Endodermal cell (in vitro differentiated cells): ENCODE measurements around the gene SLC2A6. TPM values are rescaled to one million over a fixed set of nuclear protein-coding genes. Genes with fewer than 3 reads are reported as not detected.

Experiments used
- DNase-seq: peaks from one replicate; pipeline ENCODE4 v3.0.0-alpha.2; 2017
- H3K27ac ChIP-seq: 2 replicates; pipeline ENCODE4 v1.5.1; 2013; ENCODE audit warnings: mild to moderate bottlenecking, low read depth, low read length, moderate library complexity
- H3K27me3 ChIP-seq: 2 replicates; pipeline ENCODE4 v1.6.1; 2013; ENCODE audit warnings: mild to moderate bottlenecking, low read length, moderate library complexity; ENCODE audit not compliant: insufficient read depth, control insufficient read depth, poor library complexity, severe bottlenecking
- H3K36me3 ChIP-seq: 2 replicates; pipeline ENCODE4 v1.7.0; 2013; ENCODE audit warnings: mild to moderate bottlenecking, low read length, moderate library complexity; ENCODE audit not compliant: control insufficient read depth, insufficient read depth
- H3K4me1 ChIP-seq: one replicate; pipeline ENCODE4 v1.7.0; 2013; ENCODE audit warnings: low read length; ENCODE audit not compliant: control insufficient read depth, insufficient read depth
- H3K4me3 ChIP-seq: 2 replicates; pipeline ENCODE4 v1.5.1; 2013; ENCODE audit warnings: mild to moderate bottlenecking, low read length, moderate library complexity
- H3K9ac ChIP-seq: 2 replicates; pipeline ENCODE4 v1.6.1; 2013; ENCODE audit warnings: mild to moderate bottlenecking, low read length, moderate library complexity; ENCODE audit not compliant: poor library complexity, severe bottlenecking; ENCODE audit errors: extremely low read depth
- H3K9me3 ChIP-seq: 2 replicates; pipeline ENCODE4 v1.6.1; 2013; ENCODE audit warnings: mild to moderate bottlenecking, low read length, moderate library complexity; ENCODE audit not compliant: control insufficient read depth
- H3K27ac Mint-ChIP-seq: 2 replicates; pipeline ENCODE4 v1.8.0; 2020; ENCODE audit warnings: mixed read lengths
- H3K27me3 Mint-ChIP-seq: 2 replicates; pipeline ENCODE4 v1.8.0; 2021; ENCODE audit warnings: mild to moderate bottlenecking, mixed read lengths; ENCODE audit not compliant: insufficient read depth
- H3K36me3 Mint-ChIP-seq: 2 replicates; pipeline ENCODE4 v1.8.0; 2020; ENCODE audit warnings: low read depth, mixed read lengths
- H3K4me1 Mint-ChIP-seq: 2 replicates; pipeline ENCODE4 v1.8.0; 2020; ENCODE audit warnings: mixed read lengths
- H3K4me3 Mint-ChIP-seq: 2 replicates; pipeline ENCODE4 v1.8.0; 2020; ENCODE audit warnings: mild to moderate bottlenecking, moderate library complexity, mixed read lengths
- H3K9me3 Mint-ChIP-seq: 2 replicates; pipeline ENCODE4 v1.8.0; 2020; ENCODE audit warnings: mild to moderate bottlenecking, mixed read lengths
- WGBS, 2 experiments: methylation state at CpG; one replicate each; pipeline versions ENCODE4 v1.1.5 to v1.1.7; 2013; ENCODE audit warnings: missing lambda C conversion rate in 2 of 2, mixed read lengths in 1 of 2; ENCODE audit not compliant: insufficient coverage in 1 of 2, insufficient read length in 1 of 2; 5-methylcytosine and 5-hydroxymethylcytosine counted together
- total RNA-seq, 2 donors: library from RNA; stranded (reverse); fragmentation: NEBNext Ultra II Directional in 1 of 2; extraction: Animal tissue kit (Norgen Biotek cat#: 25700) in 1 of 2; gene quantifications; 2 replicates in 1 of 2; 3 replicates in 1 of 2; pipeline ENCODE4 v1.2.1, GENCODE V29; 2021
- TF ChIP-seq, protein P1 (sequence below): fragments of 200-600 bp; sonication (generic); conservative IDR thresholded peaks from 2 replicates; pipeline ENCODE4 v1.5.0; 2021; ENCODE audit warnings: antibody characterized with exemption, mild to moderate bottlenecking

SLC2A6 gene
- total RNA-seq, 2 donors from 2014 or later, result 11.6 to 17.7 TPM

DNA sequence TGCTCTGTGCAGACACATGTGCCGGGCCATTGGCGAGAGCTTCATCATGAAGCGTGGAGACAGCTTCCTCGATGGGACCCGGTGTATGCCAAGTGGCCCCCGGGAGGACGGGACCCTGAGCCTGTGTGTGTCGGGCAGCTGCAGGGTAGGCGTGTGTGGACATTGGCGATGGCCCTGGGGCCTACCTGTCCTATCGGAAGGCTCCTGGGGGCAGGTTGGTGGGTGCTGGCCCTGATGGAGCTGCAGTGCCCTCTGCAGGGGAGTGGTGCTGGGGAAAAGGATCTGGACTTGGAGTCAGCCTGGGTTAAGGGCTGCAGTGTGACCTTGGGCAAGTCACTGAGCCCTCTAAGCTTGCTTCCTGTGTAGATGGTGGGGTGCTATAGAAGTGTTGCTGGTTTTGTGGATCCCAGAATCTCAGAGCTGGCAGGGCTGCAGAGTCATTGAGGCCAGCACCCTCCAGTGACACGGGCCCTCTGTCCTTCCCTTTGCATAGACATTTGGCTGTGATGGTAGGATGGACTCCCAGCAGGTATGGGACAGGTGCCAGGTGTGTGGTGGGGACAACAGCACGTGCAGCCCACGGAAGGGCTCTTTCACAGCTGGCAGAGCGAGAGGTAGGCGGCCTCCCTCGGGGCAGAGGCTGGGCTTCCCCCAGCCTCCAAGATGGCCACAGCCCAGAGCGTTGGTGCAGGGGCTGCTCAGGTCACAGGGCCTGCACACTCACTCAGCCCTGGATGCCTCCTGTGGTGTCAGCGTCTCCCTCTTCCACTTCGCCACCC lies 41.0 kb downstream of the SLC2A6 start:
- no peak overlapping the region for H3K27ac Mint-ChIP-seq
- Histone ChIP-seq H3K27me3 (no peaks in the 10 kb centered on the region), H3K4me3 (no peak overlapping the region), H3K27ac (no peak overlapping the region), H3K9ac (no peak overlapping the region), H3K36me3 (no peaks in the 10 kb centered on the region), H3K4me1 (no peaks in the 10 kb centered on the region), H3K9me3 (no peaks in the 10 kb centered on the region)
- H3K4me1 Mint-ChIP-seq, result no peaks in the 10 kb centered on the region
- H3K9me3 Mint-ChIP-seq, result no peaks in the 10 kb centered on the region
- no peaks in the 10 kb centered on the region for H3K36me3 Mint-ChIP-seq
- DNase-seq, result peak; percentile 82
- no peaks in the 10 kb centered on the region for H3K27me3 Mint-ChIP-seq
- WGBS, 2 experiments, result 93 to 94% methylated on average over 7 to 20 of the region's 20 CpGs
- no peak overlapping the region for H3K4me3 Mint-ChIP-seq
- TF ChIP-seq, protein P1, sequence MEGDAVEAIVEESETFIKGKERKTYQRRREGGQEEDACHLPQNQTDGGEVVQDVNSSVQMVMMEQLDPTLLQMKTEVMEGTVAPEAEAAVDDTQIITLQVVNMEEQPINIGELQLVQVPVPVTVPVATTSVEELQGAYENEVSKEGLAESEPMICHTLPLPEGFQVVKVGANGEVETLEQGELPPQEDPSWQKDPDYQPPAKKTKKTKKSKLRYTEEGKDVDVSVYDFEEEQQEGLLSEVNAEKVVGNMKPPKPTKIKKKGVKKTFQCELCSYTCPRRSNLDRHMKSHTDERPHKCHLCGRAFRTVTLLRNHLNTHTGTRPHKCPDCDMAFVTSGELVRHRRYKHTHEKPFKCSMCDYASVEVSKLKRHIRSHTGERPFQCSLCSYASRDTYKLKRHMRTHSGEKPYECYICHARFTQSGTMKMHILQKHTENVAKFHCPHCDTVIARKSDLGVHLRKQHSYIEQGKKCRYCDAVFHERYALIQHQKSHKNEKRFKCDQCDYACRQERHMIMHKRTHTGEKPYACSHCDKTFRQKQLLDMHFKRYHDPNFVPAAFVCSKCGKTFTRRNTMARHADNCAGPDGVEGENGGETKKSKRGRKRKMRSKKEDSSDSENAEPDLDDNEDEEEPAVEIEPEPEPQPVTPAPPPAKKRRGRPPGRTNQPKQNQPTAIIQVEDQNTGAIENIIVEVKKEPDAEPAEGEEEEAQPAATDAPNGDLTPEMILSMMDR, result peak; percentile 71

DNA sequence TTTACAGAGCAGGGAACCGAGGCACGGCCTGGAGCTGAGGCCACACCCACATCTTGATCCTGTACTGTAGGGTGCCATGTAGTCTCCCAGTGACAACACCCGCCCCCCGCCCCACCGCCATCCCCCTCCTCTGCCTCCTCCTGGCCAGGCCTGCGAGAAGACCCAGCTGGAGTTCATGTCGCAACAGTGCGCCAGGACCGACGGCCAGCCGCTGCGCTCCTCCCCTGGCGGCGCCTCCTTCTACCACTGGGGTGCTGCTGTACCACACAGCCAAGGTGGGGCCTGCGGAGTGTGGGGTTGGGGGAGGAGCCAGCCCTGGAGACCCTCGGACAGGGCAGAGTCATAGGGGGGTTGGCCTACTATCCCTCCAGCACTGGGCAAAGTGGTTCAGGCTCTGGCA lies 42.2 kb downstream of the SLC2A6 start:
- Histone ChIP-seq H3K36me3 (no peaks in the 10 kb centered on the region), H3K4me3 (no peak overlapping the region), H3K9me3 (no peaks in the 10 kb centered on the region), H3K27me3 (no peaks in the 10 kb centered on the region), H3K9ac (no peak overlapping the region), H3K27ac (no peak overlapping the region), H3K4me1 (no peaks in the 10 kb centered on the region)
- no peaks in the 10 kb centered on the region for H3K36me3 Mint-ChIP-seq
- no peaks in the 10 kb centered on the region for H3K9me3 Mint-ChIP-seq
- H3K4me1 Mint-ChIP-seq, result no peaks in the 10 kb centered on the region
- DNase-seq, result no peak
- H3K4me3 Mint-ChIP-seq, result no peak overlapping the region
- 94 to 95% methylated on average over 9 to 16 of the region's 16 CpGs for WGBS, 2 experiments
- no peak overlapping the region for H3K27ac Mint-ChIP-seq
- no peaks in the 10 kb centered on the region for H3K27me3 Mint-ChIP-seq
- TF ChIP-seq, protein P1, result no peak

DNA sequence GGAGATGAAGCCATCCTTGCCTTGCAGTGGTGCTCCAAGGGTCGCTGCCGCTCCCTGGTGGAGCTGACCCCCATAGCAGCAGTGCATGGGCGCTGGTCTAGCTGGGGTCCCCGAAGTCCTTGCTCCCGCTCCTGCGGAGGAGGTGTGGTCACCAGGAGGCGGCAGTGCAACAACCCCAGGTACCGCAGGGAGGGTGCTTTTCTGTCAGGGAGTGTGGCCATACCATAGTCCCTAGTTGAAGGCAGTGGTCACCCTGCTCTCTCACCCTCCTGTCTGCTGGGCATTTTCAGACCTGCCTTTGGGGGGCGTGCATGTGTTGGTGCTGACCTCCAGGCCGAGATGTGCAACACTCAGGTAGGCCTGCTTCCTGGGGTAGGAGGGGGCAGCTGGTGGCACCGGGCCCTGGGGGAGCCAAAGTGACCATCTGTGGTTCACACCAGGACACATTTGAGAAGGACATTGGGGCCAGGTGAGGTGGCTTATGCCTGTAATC lies 45.5 kb downstream of the SLC2A6 start:
- Mint-ChIP-seq H3K27me3 (peaks cover 4% of the 10 kb centered on the region), H3K4me1 (no peaks in the 10 kb centered on the region), H3K9me3 (no peaks in the 10 kb centered on the region), H3K36me3 (no peaks in the 10 kb centered on the region), H3K4me3 (no peak overlapping the region), H3K27ac (no peak overlapping the region)
- no peak overlapping the region for H3K27ac ChIP-seq
- TF ChIP-seq, protein P1, result peak; percentile 26
- no peak for DNase-seq
- H3K4me3 ChIP-seq, result no peak overlapping the region
- no peaks in the 10 kb centered on the region for H3K9me3 ChIP-seq
- H3K9ac ChIP-seq, result no peak overlapping the region
- WGBS, 2 experiments, result 86 to 87% methylated on average over 3 to 11 of the region's 11 CpGs
- H3K36me3 ChIP-seq, result no peaks in the 10 kb centered on the region
- H3K4me1 ChIP-seq, result no peaks in the 10 kb centered on the region
- H3K27me3 ChIP-seq, result no peaks in the 10 kb centered on the region
